Thyroid gland (tissue), 4 donors: ENCODE measurements around the gene IGLON5. TPM values are rescaled to one million over a fixed set of nuclear protein-coding genes. Genes with fewer than 3 reads are reported as not detected.

Experiments
- DNase-seq, 2 donors: peaks; one replicate each; pipeline ENCODE4 v3.0.0-alpha.2; 2019
- H3K27ac ChIP-seq, 3 donors: fragments of 200-600 bp; sonication (generic); 1 replicate in 2 of 3; 2 replicates in 1 of 3; pipeline ENCODE4 v1.5.1; 2016 to 2019; ENCODE audit warnings: mild to moderate bottlenecking in 1 of 3, moderate library complexity in 1 of 3
- H3K27me3 ChIP-seq: fragments of 200-600 bp; sonication (generic); one replicate; pipeline ENCODE4 v1.5.1; 2019
- H3K36me3 ChIP-seq, 2 donors: fragments of 200-600 bp; sonication (generic); one replicate each; pipeline ENCODE4 v1.5.1; 2016 to 2019
- H3K4me1 ChIP-seq, 2 donors: fragments of 200-600 bp; sonication (generic); one replicate each; pipeline ENCODE4 v1.5.1; 2017 to 2019
- H3K4me3 ChIP-seq, 3 donors: fragments of 200-600 bp; sonication (generic); replicated peaks in 1 of 3; 1 replicate in 2 of 3; 2 replicates in 1 of 3; pipeline ENCODE4 v1.5.1; 2016; ENCODE audit warnings: mild to moderate bottlenecking in 1 of 3
- H3K9me3 ChIP-seq: fragments of 200-600 bp; sonication (generic); one replicate; pipeline ENCODE4 v1.5.1; 2017
- POLR2A ChIP-seq, 2 donors: fragments of 450-650 bp; IDR thresholded peaks; one replicate each; pipeline ENCODE4 v1.6.1; 2017; ENCODE audit warnings: antibody characterized with exemption in 2 of 2, mild to moderate bottlenecking in 2 of 2, moderate library complexity in 1 of 2
- WGBS, 2 donors: methylation state at CpG; one replicate each; pipeline ENCODE4 v1.1.5; 2017; 5-methylcytosine and 5-hydroxymethylcytosine counted together
- intact Hi-C: fragments of 100-400 bp; cut with DNase I; formaldehyde crosslinking; loops from one replicate; pipeline ENCODE4 v1.15.1; 2023
- total RNA-seq, 4 donors: library from RNA; depleted of rRNA; stranded (reverse); fragments of >200 nt; gene quantifications; one replicate each; pipeline ENCODE4 v1.2.3, GENCODE V29; 2016
- TF ChIP-seq, protein P1 (sequence below), 6 experiments: fragments of 200-600 bp in 3 of 6; fragments of 450-650 bp in 3 of 6; sonication (generic) in 3 of 6; IDR thresholded peaks; one replicate each; pipeline ENCODE4 v1.5.1; 2016 to 2019; ENCODE audit warnings: antibody characterized with exemption in 6 of 6, mild to moderate bottlenecking in 2 of 6, inconsistent platforms in 1 of 6, moderate library complexity in 1 of 6

The IGLON5 gene
- total RNA-seq, 4 donors from 2014 or later = 0.54 TPM; not detected in 3

DNA sequence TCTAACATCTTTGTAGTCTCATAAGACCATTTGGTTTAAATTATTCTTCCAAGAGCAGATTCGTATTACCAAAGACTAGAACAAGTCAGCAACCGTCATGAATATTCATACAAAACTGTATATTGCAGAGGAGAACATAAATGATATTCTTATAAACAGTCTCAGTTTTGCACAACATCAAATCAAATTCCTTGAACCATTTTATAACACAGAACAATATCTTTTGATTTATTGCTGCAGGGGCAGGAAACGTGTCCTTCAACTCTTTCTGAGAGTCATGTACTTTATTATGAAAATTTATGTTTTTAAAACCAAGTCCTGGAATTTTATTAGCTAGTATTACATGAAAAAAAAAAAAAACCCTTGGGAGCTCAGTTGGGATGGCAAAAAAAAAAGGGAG is 34.3 kb upstream of the IGLON5 start:
- Histone ChIP-seq H3K9me3 (no peaks in the 10 kb centered on the region), H3K27ac (no peak overlapping the region), H3K4me3 (no peak overlapping the region), H3K4me1 (no peaks in the 10 kb centered on the region), H3K27me3 (no peaks in the 10 kb centered on the region), H3K36me3 (no peaks in the 10 kb centered on the region)
- 77 to 80% methylated on average over 3 of the region's 3 CpGs for WGBS, 2 donors
- DNase-seq = no peak
- intact Hi-C loops = no loop called here
- TF ChIP-seq, protein P1, sequence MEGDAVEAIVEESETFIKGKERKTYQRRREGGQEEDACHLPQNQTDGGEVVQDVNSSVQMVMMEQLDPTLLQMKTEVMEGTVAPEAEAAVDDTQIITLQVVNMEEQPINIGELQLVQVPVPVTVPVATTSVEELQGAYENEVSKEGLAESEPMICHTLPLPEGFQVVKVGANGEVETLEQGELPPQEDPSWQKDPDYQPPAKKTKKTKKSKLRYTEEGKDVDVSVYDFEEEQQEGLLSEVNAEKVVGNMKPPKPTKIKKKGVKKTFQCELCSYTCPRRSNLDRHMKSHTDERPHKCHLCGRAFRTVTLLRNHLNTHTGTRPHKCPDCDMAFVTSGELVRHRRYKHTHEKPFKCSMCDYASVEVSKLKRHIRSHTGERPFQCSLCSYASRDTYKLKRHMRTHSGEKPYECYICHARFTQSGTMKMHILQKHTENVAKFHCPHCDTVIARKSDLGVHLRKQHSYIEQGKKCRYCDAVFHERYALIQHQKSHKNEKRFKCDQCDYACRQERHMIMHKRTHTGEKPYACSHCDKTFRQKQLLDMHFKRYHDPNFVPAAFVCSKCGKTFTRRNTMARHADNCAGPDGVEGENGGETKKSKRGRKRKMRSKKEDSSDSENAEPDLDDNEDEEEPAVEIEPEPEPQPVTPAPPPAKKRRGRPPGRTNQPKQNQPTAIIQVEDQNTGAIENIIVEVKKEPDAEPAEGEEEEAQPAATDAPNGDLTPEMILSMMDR (IDR thresholded peaks at IDR 0.05) = no peak
- no peak for TF ChIP-seq POLR2A (IDR thresholded peaks at IDR 0.05)

DNA sequence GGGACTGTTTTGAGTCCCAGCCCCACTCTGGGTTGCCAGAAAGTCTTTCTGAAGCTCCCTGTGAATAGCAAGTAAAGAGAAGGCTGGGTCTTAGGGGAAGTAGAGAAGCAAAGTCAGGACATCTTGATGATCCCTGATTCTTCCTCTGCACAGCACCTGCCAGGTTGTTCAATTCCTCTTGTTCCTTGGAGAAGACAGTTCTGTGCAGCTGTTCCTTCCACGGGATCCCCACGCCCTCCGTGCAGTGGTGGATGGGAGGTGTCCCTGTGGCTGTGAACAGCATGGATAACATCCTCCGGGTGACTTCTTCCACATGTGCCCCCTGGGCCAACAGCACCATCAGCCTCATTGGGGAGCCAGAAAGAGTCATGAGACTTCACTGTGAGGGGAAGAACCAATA is 29.1 kb upstream of the IGLON5 start:
- Histone ChIP-seq H3K9me3 (no peaks in the 10 kb centered on the region), H3K4me3 (no peak overlapping the region), H3K4me1 (no peaks in the 10 kb centered on the region), H3K27ac (no peak overlapping the region), H3K27me3 (no peaks in the 10 kb centered on the region), H3K36me3 (no peaks in the 10 kb centered on the region)
- WGBS, 2 donors = 79 to 93% methylated on average over 4 of the region's 4 CpGs
- DNase-seq = no peak
- intact Hi-C loops = no loop called here
- TF ChIP-seq POLR2A (IDR thresholded peaks at IDR 0.05) = no peak
- TF ChIP-seq, protein P1 (IDR thresholded peaks at IDR 0.05) = no peak

DNA sequence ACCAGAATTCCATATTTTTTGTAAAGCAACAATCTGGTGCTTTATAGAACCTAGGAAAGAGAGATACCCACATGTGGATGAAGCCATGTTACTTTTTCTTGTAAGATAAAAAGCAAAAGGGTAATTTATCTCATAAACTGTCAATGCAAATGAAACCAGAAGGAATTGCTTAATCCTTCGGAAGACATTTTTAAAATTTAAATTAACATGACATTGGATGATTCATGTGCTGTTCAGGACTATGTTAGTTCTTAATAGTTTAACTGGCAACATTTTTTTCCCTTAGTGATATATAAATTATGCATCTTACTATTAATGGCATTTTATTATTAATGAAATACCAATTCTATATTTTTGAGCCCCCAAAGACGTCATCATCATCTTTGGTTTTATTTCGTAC is 25.8 kb upstream of the IGLON5 start:
- H3K27me3 ChIP-seq = no peaks in the 10 kb centered on the region
- no peaks in the 10 kb centered on the region for H3K4me1 ChIP-seq
- 84 to 90% methylated on average over 3 of the region's 3 CpGs for WGBS, 2 donors
- intact Hi-C loops = no loop called here
- DNase-seq = no peak
- no peak overlapping the region for H3K4me3 ChIP-seq
- TF ChIP-seq, protein P1 (IDR thresholded peaks at IDR 0.05) = no peak
- TF ChIP-seq POLR2A (IDR thresholded peaks at IDR 0.05) = no peak
- H3K36me3 ChIP-seq = no peaks in the 10 kb centered on the region
- H3K9me3 ChIP-seq = no peaks in the 10 kb centered on the region
- H3K27ac ChIP-seq = no peak overlapping the region

DNA sequence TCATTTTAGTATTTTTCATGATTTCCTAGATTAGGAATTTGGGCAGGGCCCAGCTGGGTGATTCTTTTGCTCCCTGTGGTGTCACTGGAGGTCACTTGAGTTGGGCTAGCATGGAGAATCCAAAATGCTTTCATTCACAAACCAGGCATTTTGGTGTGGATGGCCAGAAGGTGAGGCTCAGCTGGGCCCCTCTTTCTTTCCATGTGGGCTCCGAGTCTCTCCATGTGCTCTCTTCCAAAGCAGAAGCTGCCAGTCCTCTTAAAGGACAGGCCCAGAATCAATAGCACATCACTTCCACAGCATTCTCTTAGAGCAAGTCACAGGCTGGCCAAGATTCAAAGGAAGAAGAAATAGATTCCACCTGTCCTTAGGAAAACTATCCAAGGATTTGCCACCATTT is 21.8 kb upstream of the IGLON5 start:
- Histone ChIP-seq H3K27me3 (no peaks in the 10 kb centered on the region), H3K4me1 (no peaks in the 10 kb centered on the region), H3K9me3 (no peaks in the 10 kb centered on the region), H3K4me3 (no peak overlapping the region), H3K36me3 (no peaks in the 10 kb centered on the region), H3K27ac (no peak overlapping the region)
- WGBS, 2 donors = 45 to 89% methylated on average over 1 of the region's 1 CpG
- DNase-seq = no peak
- TF ChIP-seq POLR2A (IDR thresholded peaks at IDR 0.05) = no peak
- intact Hi-C loops = no loop called here

DNA sequence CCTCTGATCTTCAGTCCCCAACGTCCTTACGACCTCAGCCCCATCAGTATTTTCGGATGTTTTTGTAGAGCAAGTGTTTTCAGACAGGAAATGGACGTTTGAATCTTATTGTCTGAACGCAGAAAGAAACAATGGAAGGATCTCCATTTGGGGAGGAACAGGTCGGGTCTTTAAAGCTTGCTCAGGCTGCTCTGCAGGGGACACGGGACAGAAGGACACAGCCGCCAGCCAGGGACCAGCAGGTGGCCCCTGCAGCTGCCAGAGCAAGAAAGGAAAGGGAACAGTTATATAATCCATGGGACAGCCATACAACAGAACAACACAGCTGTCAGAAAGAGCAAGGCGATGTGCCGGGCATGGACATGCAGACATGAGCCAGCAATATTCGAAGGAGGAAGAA is 18.5 kb upstream of the IGLON5 start:
- Histone ChIP-seq H3K4me3 (no peak overlapping the region), H3K4me1 (no peaks in the 10 kb centered on the region), H3K27me3 (no peaks in the 10 kb centered on the region), H3K27ac (no peak overlapping the region), H3K9me3 (no peaks in the 10 kb centered on the region), H3K36me3 (no peaks in the 10 kb centered on the region)
- intact Hi-C loops = no loop called here
- 32 to 37% methylated on average over 11 of the region's 11 CpGs for WGBS, 2 donors
- no peak for TF ChIP-seq POLR2A (IDR thresholded peaks at IDR 0.05)
- TF ChIP-seq, protein P1 (IDR thresholded peaks at IDR 0.05) = no peak
- no peak for DNase-seq
